SK-N-SH (cell line): Measurements from ENCODE around the gene PCDHGA1.

Experiments
- GATA2 ChIP-seq: sonication (generic); formaldehyde crosslinking; IDR thresholded peaks from 2 replicates; pipeline ENCODE4 v1.5.0; 2020; ENCODE audit warnings: mild to moderate bottlenecking, missing genetic modification reagents
- TF ChIP-seq, protein P1 (sequence below): IDR thresholded peaks from 2 replicates; pipeline ENCODE4 v1.4.0; 2012; ENCODE audit warnings: low read depth

DNA sequence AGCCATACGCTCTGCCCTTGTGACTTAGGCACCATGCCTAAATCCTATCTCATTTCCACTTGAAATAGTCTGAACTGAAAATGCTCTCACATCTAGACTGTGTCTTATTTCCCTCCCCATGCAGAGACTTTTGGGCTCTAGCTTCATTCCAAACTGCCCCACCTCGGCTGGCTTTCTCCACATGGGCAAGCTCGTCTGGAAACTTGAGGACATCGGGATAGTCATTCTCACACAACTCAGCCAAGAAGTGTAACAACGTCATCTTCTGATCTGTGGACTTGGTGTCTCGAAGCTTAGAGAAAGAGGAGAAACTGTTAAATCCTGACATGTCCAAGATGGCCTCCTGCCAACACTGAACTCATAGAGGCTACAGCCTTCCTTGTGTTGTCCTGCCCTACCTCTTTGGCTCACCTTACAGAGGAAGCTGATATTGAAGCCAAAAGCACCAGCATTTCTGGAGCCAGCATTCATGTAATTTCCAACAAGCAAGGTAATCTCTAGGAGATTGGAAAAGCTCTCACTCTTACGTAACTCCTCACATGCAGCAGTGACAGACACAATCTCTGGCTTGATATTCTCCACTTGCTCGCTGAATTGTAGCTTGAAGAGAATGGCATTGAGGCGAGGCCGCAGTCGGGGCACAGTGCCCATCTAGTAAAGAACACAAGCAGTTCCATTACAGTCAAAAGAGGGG lies 198.1 kb downstream of the PCDHGA1 start:
- TF ChIP-seq, protein P1, sequence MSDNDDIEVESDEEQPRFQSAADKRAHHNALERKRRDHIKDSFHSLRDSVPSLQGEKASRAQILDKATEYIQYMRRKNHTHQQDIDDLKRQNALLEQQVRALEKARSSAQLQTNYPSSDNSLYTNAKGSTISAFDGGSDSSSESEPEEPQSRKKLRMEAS: no peak
- TF ChIP-seq GATA2 (CRISPR knock-in tag): no peak
